ENCODE results near the gene ADGRD1.

Gene ADGRD1

GRCh38 chr12:130958557-130959140 is 4.9 kb downstream of the ADGRD1 start:
- DNase-seq (ENCODE audit: low read depth, low spot score) = no peak
- H3K4me3 ChIP-seq (ENCODE audit: low read depth, low read length) = no peak overlapping the region
- ChIA-PET CTCF (no interaction called here), POLR2A (no interaction called here)
- TF ChIP-seq CTCF (IDR thresholded peaks at IDR 0.05; ENCODE audit: insufficient read depth, low read length, missing control alignments) = no peak

GRCh38 chr12:130959632-130960031 is 5.9 kb downstream of the ADGRD1 start:
- CTCF ChIA-PET = no interaction called here
- no peak for TF ChIP-seq CTCF (IDR thresholded peaks at IDR 0.05; ENCODE audit: insufficient read depth, low read length, missing control alignments)
- DNase-seq (ENCODE audit: low read depth, low spot score) = no peak
- POLR2A ChIA-PET = no interaction called here
- no peak overlapping the region for H3K4me3 ChIP-seq (ENCODE audit: low read depth, low read length)

GRCh38 chr12:130960058-130960457 is 6.4 kb downstream of the ADGRD1 start:
- ChIA-PET POLR2A (no interaction called here), CTCF (no interaction called here)
- no peak for DNase-seq (ENCODE audit: low read depth, low spot score)
- no peak overlapping the region for H3K4me3 ChIP-seq (ENCODE audit: low read depth, low read length)
- no peak for TF ChIP-seq CTCF (IDR thresholded peaks at IDR 0.05; ENCODE audit: insufficient read depth, low read length, missing control alignments)

GRCh38 chr12:130960787-130961186 is 7.1 kb downstream of the ADGRD1 start:
- CTCF ChIA-PET = no interaction called here
- DNase-seq (ENCODE audit: low read depth, low spot score) = no peak
- POLR2A ChIA-PET = no interaction called here
- no peak for TF ChIP-seq CTCF (IDR thresholded peaks at IDR 0.05; ENCODE audit: insufficient read depth, low read length, missing control alignments)
- no peak overlapping the region for H3K4me3 ChIP-seq (ENCODE audit: low read depth, low read length)

GRCh38 chr12:130961921-130962451 is 8.3 kb downstream of the ADGRD1 start:
- H3K4me3 ChIP-seq (ENCODE audit: low read depth, low read length) = no peak overlapping the region
- POLR2A ChIA-PET = no interaction called here
- no peak for DNase-seq (ENCODE audit: low read depth, low spot score)
- no peak for TF ChIP-seq CTCF (IDR thresholded peaks at IDR 0.05; ENCODE audit: insufficient read depth, low read length, missing control alignments)
- CTCF ChIA-PET = no interaction called here

- H3K4me3 ChIP-seq (ENCODE audit: low read depth, low read length) = no peak overlapping the region
- ChIA-PET CTCF (no interaction called here), POLR2A (no interaction called here)
- no peak for DNase-seq (ENCODE audit: low read depth, low spot score)
- no peak for TF ChIP-seq CTCF (IDR thresholded peaks at IDR 0.05; ENCODE audit: insufficient read depth, low read length, missing control alignments)
Measured at GRCh38 chr12:130965214-130965613, 11.5 kb downstream of the ADGRD1 start.

Measured in AG04449 (cell line).